ENCODE measurements around the gene UGT1A7.

The UGT1A7 gene

GRCh38 chr2:233764761-233765160 lies 83.1 kb downstream of the UGT1A7 start:
- DNase-seq = no peak

GRCh38 chr2:233766416-233766815 lies 84.7 kb downstream of the UGT1A7 start:
- DNase-seq = no peak

- DNase-seq = no peak
These were observed 86.4 kb downstream of the UGT1A7 start for GRCh38 chr2:233768076-233768475.

GRCh38 chr2:233769260-233769659 lies 87.6 kb downstream of the UGT1A7 start:
- no peak for DNase-seq

GRCh38 chr2:233772153-233772552 lies 90.5 kb downstream of the UGT1A7 start:
- DNase-seq = no peak

- DNase-seq = no peak
These were observed 90.9 kb downstream of the UGT1A7 start for GRCh38 chr2:233772583-233772982.

GRCh38 chr2:233773854-233774253 lies 92.2 kb downstream of the UGT1A7 start:
- no peak for DNase-seq

GRCh38 chr2:233775414-233775813 lies 93.7 kb downstream of the UGT1A7 start:
- DNase-seq = no peak

- no peak for DNase-seq
These were observed 96.3 kb downstream of the UGT1A7 start, which contains the start of gene MROH2A for GRCh38 chr2:233778030-233778429. Gene MROH2A (plus strand): TSS chr2:233778330. CDS start chr2:233779359, 1,029 bp downstream.

GRCh38 chr2:233779722-233780121 lies 98.0 kb downstream of the UGT1A7 start:
- DNase-seq = no peak

GRCh38 chr2:233780771-233781170 lies 99.1 kb downstream of the UGT1A7 start:
- no peak for DNase-seq

GRCh38 chr2:233789554-233789953 lies 107.9 kb downstream of the UGT1A7 start:
- DNase-seq = no peak

GRCh38 chr2:233791151-233791882 lies 109.6 kb downstream of the UGT1A7 start:
- DNase-seq = no peak

GRCh38 chr2:233791883-233792329 lies 110.2 kb downstream of the UGT1A7 start:
- no peak for DNase-seq

- DNase-seq = no peak
These were observed 111.0 kb downstream of the UGT1A7 start for GRCh38 chr2:233792720-233793119.

GRCh38 chr2:233793465-233794127 lies 111.9 kb downstream of the UGT1A7 start:
- DNase-seq = no peak

GRCh38 chr2:233794128-233794658 lies 112.5 kb downstream of the UGT1A7 start:
- no peak for DNase-seq

- no peak for DNase-seq
These were observed 114.1 kb downstream of the UGT1A7 start for GRCh38 chr2:233795735-233796171.

- no peak for DNase-seq
These were observed 114.6 kb downstream of the UGT1A7 start for GRCh38 chr2:233796254-233796653.

- no peak for DNase-seq
These were observed 116.8 kb downstream of the UGT1A7 start for GRCh38 chr2:233798335-233799086.

- no peak for DNase-seq
These were observed 117.5 kb downstream of the UGT1A7 start for GRCh38 chr2:233799087-233799665.

- DNase-seq = no peak
These were observed 118.0 kb downstream of the UGT1A7 start for GRCh38 chr2:233799716-233800115.

GRCh38 chr2:233800208-233800607 lies 118.5 kb downstream of the UGT1A7 start:
- no peak for DNase-seq
